ENCODE results near the gene PIEZO1. TPM values are rescaled to one million over a fixed set of nuclear protein-coding genes. Genes with fewer than 3 reads are reported as not detected.
A peak's percentile ranks its signal among the peaks of the same experiment; 100 is the strongest.

Gene PIEZO1
- total RNA-seq, 3 donors from 2014 or later = 71.4 to 218 (median 129) TPM

DNA sequence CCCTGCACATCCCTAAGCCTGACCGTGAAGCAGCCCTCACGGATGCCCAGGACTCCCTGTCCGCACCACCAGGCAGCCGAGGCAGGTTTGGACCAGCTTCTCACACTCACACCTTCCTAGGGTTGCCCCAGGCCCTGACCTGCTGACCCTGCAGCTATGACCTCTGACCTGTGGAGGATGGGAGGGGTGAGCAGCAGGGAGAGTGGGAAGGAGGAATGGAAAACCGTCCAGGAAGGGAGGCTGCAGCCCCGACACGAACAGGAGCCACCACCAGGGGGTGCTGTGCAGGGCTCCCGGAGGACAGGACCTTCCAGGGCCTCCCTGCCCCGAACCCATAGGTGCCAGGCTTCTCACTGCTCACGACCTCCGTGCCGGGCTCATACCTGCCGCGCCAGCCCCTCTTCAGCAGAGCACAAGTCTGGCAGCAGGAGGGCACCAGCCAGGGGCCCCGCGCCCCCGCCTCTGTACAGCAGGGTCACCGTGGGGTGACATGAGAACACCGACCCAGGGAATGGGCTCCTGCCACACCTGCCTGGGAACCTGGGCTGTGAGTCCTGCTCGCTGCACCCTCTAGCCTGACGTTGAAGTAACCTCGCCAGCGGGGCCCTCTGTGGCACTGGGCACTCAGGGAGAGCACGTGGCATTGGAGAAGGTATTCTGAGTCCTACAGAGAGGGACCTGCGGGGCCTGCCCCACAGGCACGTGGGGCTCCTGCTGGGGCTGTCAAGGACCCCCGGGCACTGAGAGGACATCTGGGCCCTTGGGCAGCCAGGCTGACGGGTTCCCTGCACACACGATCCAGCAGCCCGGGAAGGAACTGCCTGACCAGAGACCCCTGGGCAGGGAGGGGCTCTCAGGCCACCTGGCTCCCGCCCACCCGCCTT is 41.1 kb downstream of the PIEZO1 start:
- peaks cover 14% of the 10 kb centered on the region for H3K4me1 ChIP-seq (ENCODE audit: low read depth)
- H3K4me3 ChIP-seq = no peak overlapping the region
- DNase-seq (peak; percentile 83 to 91 (median 89)), ATAC-seq (peak; percentile 86)
- intact Hi-C loops (cut with DNase I, micrococcal nuclease) = loop anchor here in 1 of 2 donors (5.0 kb wide), 1 partner anchor 38 kb away; no protein-coding TSS in a partner anchor
- H3K9me3 ChIP-seq = no peaks in the 10 kb centered on the region
- H3K36me3 ChIP-seq (ENCODE audit: low read depth) = no peaks in the 10 kb centered on the region
- TF ChIP-seq, protein P1, sequence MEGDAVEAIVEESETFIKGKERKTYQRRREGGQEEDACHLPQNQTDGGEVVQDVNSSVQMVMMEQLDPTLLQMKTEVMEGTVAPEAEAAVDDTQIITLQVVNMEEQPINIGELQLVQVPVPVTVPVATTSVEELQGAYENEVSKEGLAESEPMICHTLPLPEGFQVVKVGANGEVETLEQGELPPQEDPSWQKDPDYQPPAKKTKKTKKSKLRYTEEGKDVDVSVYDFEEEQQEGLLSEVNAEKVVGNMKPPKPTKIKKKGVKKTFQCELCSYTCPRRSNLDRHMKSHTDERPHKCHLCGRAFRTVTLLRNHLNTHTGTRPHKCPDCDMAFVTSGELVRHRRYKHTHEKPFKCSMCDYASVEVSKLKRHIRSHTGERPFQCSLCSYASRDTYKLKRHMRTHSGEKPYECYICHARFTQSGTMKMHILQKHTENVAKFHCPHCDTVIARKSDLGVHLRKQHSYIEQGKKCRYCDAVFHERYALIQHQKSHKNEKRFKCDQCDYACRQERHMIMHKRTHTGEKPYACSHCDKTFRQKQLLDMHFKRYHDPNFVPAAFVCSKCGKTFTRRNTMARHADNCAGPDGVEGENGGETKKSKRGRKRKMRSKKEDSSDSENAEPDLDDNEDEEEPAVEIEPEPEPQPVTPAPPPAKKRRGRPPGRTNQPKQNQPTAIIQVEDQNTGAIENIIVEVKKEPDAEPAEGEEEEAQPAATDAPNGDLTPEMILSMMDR (IDR thresholded peaks at IDR 0.05) = peak; percentile 92

DNA sequence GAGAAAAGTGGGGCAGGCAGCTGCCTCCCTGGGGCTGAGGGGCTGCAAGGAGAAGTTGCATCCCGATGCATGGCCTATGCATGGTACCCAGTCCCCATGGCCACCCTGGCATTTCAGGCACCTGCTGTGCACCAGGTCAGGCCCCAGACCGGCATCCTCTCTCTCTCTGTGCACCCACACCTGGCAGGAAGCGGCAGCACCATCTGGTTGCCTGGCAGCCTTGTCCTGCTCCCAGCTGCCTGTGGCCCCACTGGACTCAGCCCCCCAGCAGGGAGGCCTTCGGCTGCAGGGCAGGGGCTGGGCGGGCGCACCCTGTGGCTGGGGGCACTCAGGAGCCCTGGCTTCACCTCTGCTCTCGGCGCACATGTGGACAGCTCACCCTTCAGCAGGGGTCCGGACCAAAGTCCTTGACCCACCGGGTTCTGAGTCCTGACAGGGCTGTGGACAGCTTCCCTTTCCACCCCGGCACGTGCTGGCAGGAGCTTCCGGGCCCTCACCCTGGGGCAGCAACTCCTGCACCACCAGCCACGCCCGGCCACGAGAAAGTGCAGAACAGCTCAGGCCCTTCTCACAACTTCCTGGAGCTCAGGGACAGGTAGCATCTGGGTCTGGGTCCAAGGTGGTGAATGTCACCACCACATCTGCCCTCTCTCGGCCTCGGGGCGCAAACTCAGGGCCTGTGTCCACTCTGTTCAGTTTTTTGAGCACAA is 42.0 kb downstream of the PIEZO1 start:
- DNase-seq (peak in 1 of 3 donors; percentile 60), ATAC-seq (peak; percentile 11)
- TF ChIP-seq, protein P1 (IDR thresholded peaks at IDR 0.05) = no peak
- Histone ChIP-seq H3K36me3 (ENCODE audit: low read depth) (no peaks in the 10 kb centered on the region), H3K4me3 (no peak overlapping the region), H3K4me1 (ENCODE audit: low read depth) (peaks cover 14% of the 10 kb centered on the region), H3K9me3 (no peaks in the 10 kb centered on the region)
- intact Hi-C loops (cut with DNase I, micrococcal nuclease) = loop anchor here in 1 of 2 donors (5.0 kb wide), 1 partner anchor 39 kb away; no protein-coding TSS in a partner anchor

DNA sequence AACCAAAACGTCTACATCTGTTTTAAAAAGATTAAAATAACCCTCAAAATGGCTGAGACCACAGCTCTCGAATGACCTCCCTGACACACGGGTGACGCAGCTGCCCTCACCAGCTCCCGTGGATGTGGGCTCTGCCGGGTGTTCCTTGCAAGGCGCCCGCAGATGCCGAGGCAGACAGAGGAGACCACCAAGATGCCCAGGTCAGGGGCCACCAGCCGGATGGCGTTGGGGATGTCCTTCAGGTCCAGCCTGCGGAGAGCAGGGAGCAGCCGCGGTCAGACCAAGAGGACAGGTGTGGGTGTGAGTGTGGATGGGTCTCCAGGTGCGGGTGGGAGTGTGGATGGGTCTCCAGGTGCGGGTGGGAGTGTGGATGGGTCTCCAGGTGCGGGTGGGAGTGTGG is 43.7 kb downstream of the PIEZO1 start:
- Histone ChIP-seq H3K36me3 (ENCODE audit: low read depth) (no peaks in the 10 kb centered on the region), H3K4me1 (ENCODE audit: low read depth) (peaks cover 14% of the 10 kb centered on the region), H3K9me3 (no peaks in the 10 kb centered on the region), H3K4me3 (no peak overlapping the region)
- intact Hi-C loops (cut with DNase I, micrococcal nuclease) = loop anchor here in 1 of 2 donors (5.0 kb wide), 1 partner anchor 41 kb away; no protein-coding TSS in a partner anchor
- ATAC-seq = no peak
- TF ChIP-seq, protein P1 (IDR thresholded peaks at IDR 0.05) = no peak
- DNase-seq = no peak

DNA sequence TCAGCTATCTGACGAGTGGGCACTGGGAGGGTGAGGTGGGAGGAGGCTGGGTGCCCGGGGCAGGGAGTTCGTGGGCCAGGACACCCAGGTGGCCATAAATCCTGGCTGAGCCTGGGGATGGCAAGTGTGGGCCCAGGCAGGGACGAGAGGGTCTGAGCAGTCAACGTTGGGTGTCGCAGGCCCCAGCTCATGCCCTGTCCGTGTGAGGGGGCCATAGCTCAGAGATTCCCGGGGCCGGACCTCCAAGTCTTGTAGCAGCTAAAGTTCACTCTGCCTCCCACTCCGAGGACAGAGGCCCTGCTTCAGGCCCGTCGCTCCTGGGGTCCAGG is 44.3 kb downstream of the PIEZO1 start:
- peaks cover 14% of the 10 kb centered on the region for H3K4me1 ChIP-seq (ENCODE audit: low read depth)
- no peak overlapping the region for H3K4me3 ChIP-seq
- TF ChIP-seq, protein P1 (IDR thresholded peaks at IDR 0.05) = no peak
- intact Hi-C loops (cut with DNase I, micrococcal nuclease) = loop anchor here in 1 of 2 donors (5.0 kb wide), 1 partner anchor 42 kb away; no protein-coding TSS in a partner anchor
- no peaks in the 10 kb centered on the region for H3K9me3 ChIP-seq
- no peaks in the 10 kb centered on the region for H3K36me3 ChIP-seq (ENCODE audit: low read depth)
- ATAC-seq (no peak), DNase-seq (no peak)

DNA sequence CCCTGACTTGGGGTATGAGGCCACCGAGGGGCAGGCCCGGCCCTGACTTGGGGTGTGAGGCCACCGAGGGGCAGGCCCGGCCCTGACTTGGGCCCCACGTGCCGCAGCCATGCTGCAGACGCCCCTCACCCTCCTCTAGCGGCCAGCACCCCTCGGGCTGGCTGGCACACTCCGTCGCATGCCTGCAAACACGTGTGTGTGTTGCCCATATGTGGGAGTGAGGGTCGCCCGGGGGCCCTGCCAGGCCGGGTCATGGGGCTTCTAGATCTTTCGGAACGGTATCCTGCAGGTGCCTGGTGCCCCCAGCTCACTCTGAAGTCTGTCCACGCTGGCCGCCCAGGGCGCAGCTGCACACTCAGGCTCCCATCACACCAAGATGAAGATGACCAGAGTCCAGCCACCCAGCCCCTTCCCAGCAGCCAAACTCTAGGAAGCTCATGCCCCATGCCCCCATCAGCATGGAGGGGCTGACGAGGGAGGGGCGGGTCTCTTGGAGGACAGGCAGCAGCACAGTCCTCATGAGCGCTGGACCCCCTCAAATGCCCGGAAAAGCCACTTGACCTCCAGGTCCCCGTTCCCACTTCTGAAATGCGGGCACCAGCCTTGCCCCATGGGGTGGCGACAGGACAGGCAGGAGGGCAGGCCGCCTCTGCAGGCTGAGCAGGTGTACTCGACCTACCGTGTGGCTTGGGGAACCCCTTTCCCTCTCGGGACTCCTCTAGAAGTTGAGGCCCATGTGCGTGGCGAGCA is 44.9 kb downstream of the PIEZO1 start:
- no peak for DNase-seq

More for the DNA sequence above, 44.9 kb downstream of the PIEZO1 start:
- intact Hi-C loops (cut with DNase I, micrococcal nuclease) = loop anchor here in 1 of 2 donors (5.0 kb wide), 1 partner anchor 42 kb away; no protein-coding TSS in a partner anchor
- H3K4me1 ChIP-seq (ENCODE audit: low read depth) = peaks cover 14% of the 10 kb centered on the region
- H3K4me3 ChIP-seq = no peak overlapping the region
- TF ChIP-seq, protein P1 (IDR thresholded peaks at IDR 0.05) = no peak
- ATAC-seq = no peak
- no peaks in the 10 kb centered on the region for H3K9me3 ChIP-seq
- no peaks in the 10 kb centered on the region for H3K36me3 ChIP-seq (ENCODE audit: low read depth)
